ENCODE measurements around the gene FBXO30. TPM values are rescaled to one million over a fixed set of nuclear protein-coding genes. Genes with fewer than 3 reads are reported as not detected.

The FBXO30 gene
- total and polyA plus RNA-seq, 9 of the 15 experiments (the other 6 are each of a cell fraction or from before 2014, with no cell fraction given) = 3.6 to 12.8 (median 7.1) TPM

- TF ChIP-seq CREB1 (IDR thresholded peaks at IDR 0.05) = no peak; the same call in 1 of the 2 replicates
- TF ChIP-seq CREB1 (CRISPR knock-in tag; IDR thresholded peaks at IDR 0.05) = no peak
- peak; percentile 44 for TF ChIP-seq MAFK (IDR thresholded peaks at IDR 0.05; ENCODE audit: low read length)
- no peak for TF ChIP-seq FOXK1 (CRISPR knock-in tag; IDR thresholded peaks at IDR 0.05; ENCODE audit: borderline replicate concordance)
- TF ChIP-seq, protein P1, sequence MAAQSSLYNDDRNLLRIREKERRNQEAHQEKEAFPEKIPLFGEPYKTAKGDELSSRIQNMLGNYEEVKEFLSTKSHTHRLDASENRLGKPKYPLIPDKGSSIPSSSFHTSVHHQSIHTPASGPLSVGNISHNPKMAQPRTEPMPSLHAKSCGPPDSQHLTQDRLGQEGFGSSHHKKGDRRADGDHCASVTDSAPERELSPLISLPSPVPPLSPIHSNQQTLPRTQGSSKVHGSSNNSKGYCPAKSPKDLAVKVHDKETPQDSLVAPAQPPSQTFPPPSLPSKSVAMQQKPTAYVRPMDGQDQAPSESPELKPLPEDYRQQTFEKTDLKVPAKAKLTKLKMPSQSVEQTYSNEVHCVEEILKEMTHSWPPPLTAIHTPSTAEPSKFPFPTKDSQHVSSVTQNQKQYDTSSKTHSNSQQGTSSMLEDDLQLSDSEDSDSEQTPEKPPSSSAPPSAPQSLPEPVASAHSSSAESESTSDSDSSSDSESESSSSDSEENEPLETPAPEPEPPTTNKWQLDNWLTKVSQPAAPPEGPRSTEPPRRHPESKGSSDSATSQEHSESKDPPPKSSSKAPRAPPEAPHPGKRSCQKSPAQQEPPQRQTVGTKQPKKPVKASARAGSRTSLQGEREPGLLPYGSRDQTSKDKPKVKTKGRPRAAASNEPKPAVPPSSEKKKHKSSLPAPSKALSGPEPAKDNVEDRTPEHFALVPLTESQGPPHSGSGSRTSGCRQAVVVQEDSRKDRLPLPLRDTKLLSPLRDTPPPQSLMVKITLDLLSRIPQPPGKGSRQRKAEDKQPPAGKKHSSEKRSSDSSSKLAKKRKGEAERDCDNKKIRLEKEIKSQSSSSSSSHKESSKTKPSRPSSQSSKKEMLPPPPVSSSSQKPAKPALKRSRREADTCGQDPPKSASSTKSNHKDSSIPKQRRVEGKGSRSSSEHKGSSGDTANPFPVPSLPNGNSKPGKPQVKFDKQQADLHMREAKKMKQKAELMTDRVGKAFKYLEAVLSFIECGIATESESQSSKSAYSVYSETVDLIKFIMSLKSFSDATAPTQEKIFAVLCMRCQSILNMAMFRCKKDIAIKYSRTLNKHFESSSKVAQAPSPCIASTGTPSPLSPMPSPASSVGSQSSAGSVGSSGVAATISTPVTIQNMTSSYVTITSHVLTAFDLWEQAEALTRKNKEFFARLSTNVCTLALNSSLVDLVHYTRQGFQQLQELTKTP (IDR thresholded peaks at IDR 0.05; ENCODE audit: low read depth in 1 of 2, partially characterized antibody in 2 of 2) = no peak
- no peak for TF ChIP-seq SP2 (IDR thresholded peaks at IDR 0.05; ENCODE audit: extremely low read depth, low read depth, low read length, poor library complexity, severe bottlenecking)
- TF ChIP-seq, protein P2, sequence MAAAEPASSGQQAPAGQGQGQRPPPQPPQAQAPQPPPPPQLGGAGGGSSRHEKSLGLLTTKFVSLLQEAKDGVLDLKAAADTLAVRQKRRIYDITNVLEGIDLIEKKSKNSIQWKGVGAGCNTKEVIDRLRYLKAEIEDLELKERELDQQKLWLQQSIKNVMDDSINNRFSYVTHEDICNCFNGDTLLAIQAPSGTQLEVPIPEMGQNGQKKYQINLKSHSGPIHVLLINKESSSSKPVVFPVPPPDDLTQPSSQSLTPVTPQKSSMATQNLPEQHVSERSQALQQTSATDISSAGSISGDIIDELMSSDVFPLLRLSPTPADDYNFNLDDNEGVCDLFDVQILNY (CRISPR knock-in tag; IDR thresholded peaks at IDR 0.05) = no peak
- no peak for TF ChIP-seq ZBTB9 (CRISPR knock-in tag; IDR thresholded peaks at IDR 0.05)
- no peak for TF ChIP-seq L3MBTL2 (IDR thresholded peaks at IDR 0.05)
- TF ChIP-seq HDAC8 (tag; IDR thresholded peaks at IDR 0.05) = no peak
- no peak for TF ChIP-seq NFXL1 (CRISPR knock-in tag; IDR thresholded peaks at IDR 0.05)
- peak; percentile 81; the same call in 1 of the 2 replicates for TF ChIP-seq EP300 (IDR thresholded peaks at IDR 0.05; ENCODE audit: low read length)
- TF ChIP-seq, protein P3, sequence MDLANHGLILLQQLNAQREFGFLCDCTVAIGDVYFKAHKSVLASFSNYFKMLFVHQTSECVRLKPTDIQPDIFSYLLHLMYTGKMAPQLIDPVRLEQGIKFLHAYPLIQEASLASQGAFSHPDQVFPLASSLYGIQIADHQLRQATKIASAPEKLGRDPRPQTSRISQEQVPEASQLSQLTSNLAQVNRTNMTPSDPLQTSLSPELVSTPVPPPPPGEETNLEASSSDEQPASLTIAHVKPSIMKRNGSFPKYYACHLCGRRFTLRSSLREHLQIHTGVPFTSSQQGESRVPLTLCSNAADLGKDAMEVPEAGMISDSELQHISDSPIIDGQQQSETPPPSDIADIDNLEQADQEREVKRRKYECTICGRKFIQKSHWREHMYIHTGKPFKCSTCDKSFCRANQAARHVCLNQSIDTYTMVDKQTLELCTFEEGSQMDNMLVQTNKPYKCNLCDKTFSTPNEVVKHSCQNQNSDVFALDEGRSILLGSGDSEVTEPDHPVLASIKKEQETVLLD (IDR thresholded peaks at IDR 0.05) = 0 out of 2 replicates have a peak, but pooled peaks have one; percentile 12
- no peak for TF ChIP-seq NFATC3 (IDR thresholded peaks at IDR 0.05)
- TF ChIP-seq POLR2AphosphoS5 (IDR thresholded peaks at IDR 0.05; ENCODE audit: control insufficient read depth, insufficient read depth, low read depth, low read length) = peak; percentile 88
- TF ChIP-seq ARID1B (IDR thresholded peaks at IDR 0.05) = peak; percentile 95
- no peak for TF ChIP-seq ZKSCAN8 (CRISPR knock-in tag; IDR thresholded peaks at IDR 0.05)
- TF ChIP-seq, protein P4, sequence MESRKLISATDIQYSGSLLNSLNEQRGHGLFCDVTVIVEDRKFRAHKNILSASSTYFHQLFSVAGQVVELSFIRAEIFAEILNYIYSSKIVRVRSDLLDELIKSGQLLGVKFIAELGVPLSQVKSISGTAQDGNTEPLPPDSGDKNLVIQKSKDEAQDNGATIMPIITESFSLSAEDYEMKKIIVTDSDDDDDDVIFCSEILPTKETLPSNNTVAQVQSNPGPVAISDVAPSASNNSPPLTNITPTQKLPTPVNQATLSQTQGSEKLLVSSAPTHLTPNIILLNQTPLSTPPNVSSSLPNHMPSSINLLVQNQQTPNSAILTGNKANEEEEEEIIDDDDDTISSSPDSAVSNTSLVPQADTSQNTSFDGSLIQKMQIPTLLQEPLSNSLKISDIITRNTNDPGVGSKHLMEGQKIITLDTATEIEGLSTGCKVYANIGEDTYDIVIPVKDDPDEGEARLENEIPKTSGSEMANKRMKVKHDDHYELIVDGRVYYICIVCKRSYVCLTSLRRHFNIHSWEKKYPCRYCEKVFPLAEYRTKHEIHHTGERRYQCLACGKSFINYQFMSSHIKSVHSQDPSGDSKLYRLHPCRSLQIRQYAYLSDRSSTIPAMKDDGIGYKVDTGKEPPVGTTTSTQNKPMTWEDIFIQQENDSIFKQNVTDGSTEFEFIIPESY (CRISPR knock-in tag; IDR thresholded peaks at IDR 0.05) = no peak
- TF ChIP-seq ZNF140 (CRISPR knock-in tag; IDR thresholded peaks at IDR 0.05) = no peak
- no peak for TF ChIP-seq MEF2D (tag; conservative IDR thresholded peaks at IDR 0.05; ENCODE audit: low read depth)
Observed at GRCh38 chr6:145787688-145788087, 26.9 kb downstream of the FBXO30 start (continued).

Measured in K562 (cell line).